IMR-90 (cell line): ENCODE measurements around the gene PCBP3. TPM values are rescaled to one million over a fixed set of nuclear protein-coding genes. Genes with fewer than 3 reads are reported as not detected.

Experiments
- ATAC-seq: fragments of 200-7000 bp; cut with Tn5 transposase; 2 replicates; pipeline ENCODE4 v1.9.1; 2020; ENCODE audit warnings: low read depth, mild to moderate bottlenecking, moderate library complexity
- BruUV-seq: library from RNA; stranded (reverse); fragments of 400-500 nt; replicated peaks from 2 replicates; lab custom pipeline; 2021; lab: Mats Ljungman, UMichigan
- CTCF ChIA-PET: fragments of 300-600 bp; formaldehyde crosslinking; extraction: SDS; loops from one replicate; lab custom pipeline; 2021; ENCODE audit warnings: antibody characterized with exemption; lab: Yijun Ruan, JAX
- POLR2A ChIA-PET: fragments of 300-600 bp; sonication (Branson Sonifier 250); formaldehyde crosslinking; loops from one replicate; lab custom pipeline; 2022; ENCODE audit warnings: antibody characterized with exemption; ENCODE audit not compliant: unreplicated experiment; lab: Charles Lee
- DNase-seq: peaks from one replicate; pipeline ENCODE4 v3.0.0; 2013
- H2AFZ ChIP-seq: replicated peaks from 2 replicates; pipeline ENCODE3; 2013; ENCODE audit warnings: low read length, mild to moderate bottlenecking; ENCODE audit not compliant: poor library complexity
- H2AK5ac ChIP-seq: 2 replicates; pipeline ENCODE4 v1.6.1; 2013; ENCODE audit warnings: low read depth, low read length, inconsistent platforms
- H2AK9ac ChIP-seq: replicated peaks from 2 replicates; pipeline ENCODE3; 2013; ENCODE audit warnings: mild to moderate bottlenecking, low read depth, low read length, moderate library complexity; ENCODE audit not compliant: poor library complexity
- H2BK120ac ChIP-seq: 2 replicates; pipeline ENCODE4 v1.6.1; 2013; ENCODE audit warnings: low read depth, low read length, inconsistent platforms
- H2BK15ac ChIP-seq: 3 replicates; pipeline ENCODE4 v1.6.1; 2013; ENCODE audit warnings: low read depth, low read length, inconsistent platforms
- H2BK20ac ChIP-seq: 2 replicates; pipeline ENCODE4 v1.6.1; 2013; ENCODE audit warnings: low read depth, mild to moderate bottlenecking, inconsistent platforms, low read length, moderate library complexity
- H2BK5ac ChIP-seq: 2 replicates; pipeline ENCODE4 v1.6.1; 2013; ENCODE audit warnings: mild to moderate bottlenecking, low read depth, low read length, inconsistent platforms; ENCODE audit not compliant: poor library complexity, severe bottlenecking
- H3K14ac ChIP-seq: replicated peaks from 2 replicates; pipeline ENCODE4 v1.6.1; 2013; ENCODE audit warnings: low read depth, low read length, inconsistent platforms
- H3K18ac ChIP-seq: 2 replicates; pipeline ENCODE4 v1.6.1; 2013; ENCODE audit warnings: low read depth, low read length, control low read depth
- H3K23ac ChIP-seq: 2 replicates; pipeline ENCODE4 v1.6.1; 2013; ENCODE audit warnings: low read depth, low read length, inconsistent platforms
- H3K27ac ChIP-seq: 2 replicates; pipeline ENCODE4 v1.5.1; 2013; ENCODE audit warnings: mild to moderate bottlenecking, control low read depth, low read length; ENCODE audit not compliant: insufficient read depth
- H3K27me3 ChIP-seq: 2 replicates; pipeline ENCODE4 v1.6.1; 2013; ENCODE audit warnings: low read length; ENCODE audit not compliant: control insufficient read depth, insufficient read depth
- H3K36me3 ChIP-seq: 2 replicates; pipeline ENCODE4 v1.6.1; 2013; ENCODE audit warnings: low read length, mixed read lengths; ENCODE audit not compliant: control insufficient read depth, insufficient read depth
- H3K4ac ChIP-seq: 2 replicates; pipeline ENCODE4 v1.6.1; 2013; ENCODE audit warnings: low read depth, low read length, inconsistent platforms
- H3K4me1 ChIP-seq: 2 replicates; pipeline ENCODE4 v1.6.1; 2013; ENCODE audit warnings: low read length, mixed read lengths; ENCODE audit not compliant: control insufficient read depth, insufficient read depth
- H3K4me2 ChIP-seq: 2 replicates; pipeline ENCODE4 v1.6.1; 2013; ENCODE audit warnings: low read depth, mild to moderate bottlenecking, control low read depth, low read length, moderate library complexity
- H3K4me3 ChIP-seq: 2 replicates; pipeline ENCODE4 v1.5.1; 2013; ENCODE audit warnings: low read depth, mild to moderate bottlenecking, control low read depth, low read length, moderate library complexity; ENCODE audit not compliant: insufficient read depth
- H3K56ac ChIP-seq: 2 replicates; pipeline ENCODE4 v1.6.1; 2013; ENCODE audit warnings: low read length, inconsistent platforms; ENCODE audit not compliant: insufficient read depth; ENCODE audit errors: extremely low read depth
- H3K79me1 ChIP-seq, 2 experiments: 2 replicates each; pipeline ENCODE4 v1.6.1; 2013; ENCODE audit warnings: low read length in 2 of 2, inconsistent platforms in 1 of 2, low read depth in 1 of 2
- H3K9ac ChIP-seq: 2 replicates; pipeline ENCODE4 v1.6.1; 2013; ENCODE audit warnings: low read depth, low read length, control low read depth
- H3K9me1 ChIP-seq: 2 replicates; pipeline ENCODE4 v1.6.1; 2013; ENCODE audit warnings: low read length, inconsistent platforms; ENCODE audit not compliant: insufficient read depth
- H3K9me3 ChIP-seq: 2 replicates; pipeline ENCODE4 v1.6.1; 2013; ENCODE audit warnings: low read length; ENCODE audit not compliant: control insufficient read depth, insufficient read depth
- H4K20me1 ChIP-seq: 2 replicates; pipeline ENCODE4 v1.6.1; 2013; ENCODE audit warnings: low read length, inconsistent platforms; ENCODE audit not compliant: insufficient read depth
- H4K5ac ChIP-seq: 2 replicates; pipeline ENCODE4 v1.6.1; 2013; ENCODE audit warnings: mild to moderate bottlenecking, low read depth, low read length, control low read depth
- H4K8ac ChIP-seq, 2 experiments: 2 replicates each; pipeline ENCODE4 v1.6.1; 2013; ENCODE audit warnings: low read depth in 2 of 2, low read length in 2 of 2, control low read depth in 1 of 2, inconsistent platforms in 1 of 2
- H4K91ac ChIP-seq: 2 replicates; pipeline ENCODE4 v1.6.1; 2013; ENCODE audit warnings: low read depth, low read length, inconsistent platforms; ENCODE audit not compliant: insufficient read depth
- MAZ ChIP-seq: IDR thresholded peaks from 2 replicates; pipeline ENCODE4 v1.6.1; 2012; ENCODE audit warnings: low read depth, mild to moderate bottlenecking, low read length, improper control_type of control experiment, moderate library complexity, borderline replicate concordance
- MXI1 ChIP-seq: IDR thresholded peaks from 2 replicates; pipeline ENCODE4 v1.6.1; 2012; ENCODE audit warnings: low read depth, mild to moderate bottlenecking, low read length, moderate library complexity, borderline replicate concordance
- SMC3 ChIP-seq: fragments of 150-350 bp; IDR thresholded peaks from 2 replicates; pipeline ENCODE4 v1.6.1; 2016; ENCODE audit warnings: low read depth, mild to moderate bottlenecking, antibody characterized with exemption, low read length, moderate library complexity
- WGBS, 2 experiments: methylation state at CpG; one replicate each; pipeline versions ENCODE4 v1.1.5 to v1.1.7; 2013; ENCODE audit warnings: missing lambda C conversion rate in 2 of 2; ENCODE audit not compliant: insufficient read length in 1 of 2; ENCODE audit errors: extremely low coverage in 2 of 2; 5-methylcytosine and 5-hydroxymethylcytosine counted together
- dilution Hi-C: fragments of 300-500 bp; cut with HindIII; formaldehyde crosslinking; loops from one replicate; pipeline ENCODE4 v1.14.3; 2018; ENCODE audit warnings: low sequenced_read_pairs; ENCODE audit not compliant: unreplicated experiment
- in situ Hi-C: fragments of 300-500 bp; cut with MboI; formaldehyde crosslinking; loops from 3 replicates; pipeline ENCODE4 v1.14.3; 2019; ENCODE audit warnings: low sequenced_read_pairs, inconsistent platforms, mixed read lengths
- intact Hi-C: fragments of 100-400 bp; cut with micrococcal nuclease; formaldehyde crosslinking; loops from 2 replicates; pipeline ENCODE4 v1.10.0; 2022
- polyA plus RNA-seq, 3 experiments: library from polyadenylated mRNA; depleted of rRNA; stranded (reverse); fragments of >200 nt; gene quantifications; 2 replicates each; pipeline ENCODE4 v1.2.3, GENCODE V29; 2012; ENCODE audit warnings: low replicate concordance in 1 of 3
- total RNA-seq: library from RNA; depleted of rRNA; stranded (reverse); fragments of >200 nt; gene quantifications from 2 replicates; pipeline ENCODE4 v1.2.3, GENCODE V29; 2012

Gene PCBP3
- total and polyA plus RNA-seq, 2 of the 4 experiments (the other 2 are of a cell fraction), result 2.9 to 3.9 TPM

- H3K4me3 ChIP-seq, result peak overlapping the region; percentile 72
- H3K79me1 ChIP-seq, result peaks cover 4 to 14% of the 10 kb centered on the region in 2 experiments; a peak in 2 of 4 replicates
- H3K56ac ChIP-seq, result no peak overlapping the region
- H4K20me1 ChIP-seq, result peaks cover 8% of the 10 kb centered on the region; the same call in 1 of the 2 replicates
- dilution Hi-C loops (no loop called here), in situ Hi-C loops (no loop called here), intact Hi-C loops (loop anchor here (5.0 kb wide), 2 partner anchors 87 to 173 kb away; no protein-coding TSS in a partner anchor)
- peak overlapping the region; percentile 40; the same call in 1 of the 2 replicates for H3K9ac ChIP-seq
- H4K91ac ChIP-seq, result no peak overlapping the region
- POLR2A ChIA-PET, result no interaction called here
- no peak overlapping the region for H2BK5ac ChIP-seq
- peak overlapping the region; percentile 80 for H2AFZ ChIP-seq
- no peak overlapping the region for H2BK15ac ChIP-seq
- H3K4ac ChIP-seq, result no peak overlapping the region
- no peaks in the 10 kb centered on the region for H3K9me1 ChIP-seq
- no peak overlapping the region for H4K8ac ChIP-seq
- no TSS peak for BruUV-seq
- peaks cover 5% of the 10 kb centered on the region; the same call in 1 of the 2 replicates for H3K27me3 ChIP-seq
- H2BK120ac ChIP-seq, result no peak overlapping the region
- H3K36me3 ChIP-seq, result no peaks in the 10 kb centered on the region
- no peak overlapping the region for H3K18ac ChIP-seq
- DNase-seq, result no peak
- no peak overlapping the region for H3K14ac ChIP-seq
- no peak overlapping the region; the same call in 1 of the 2 replicates for H3K27ac ChIP-seq
- no peak overlapping the region for H2AK9ac ChIP-seq
- ATAC-seq, result no peak
- no peaks in the 10 kb centered on the region for H3K9me3 ChIP-seq
- no peak overlapping the region for H2BK20ac ChIP-seq
- no peak overlapping the region for H4K5ac ChIP-seq
- H3K23ac ChIP-seq, result no peak overlapping the region
- no peaks in the 10 kb centered on the region for H3K4me1 ChIP-seq
- TF ChIP-seq SMC3 (no peak), MXI1 (0 out of 2 replicates have a peak, but pooled peaks have one; percentile 32), MAZ (peak; percentile 13; the same call in 1 of the 2 replicates)
- peak overlapping the region; percentile 81 for H3K4me2 ChIP-seq
- CTCF ChIA-PET, result interaction anchor here (0.5 kb wide), 1 partner anchor 119 kb away, joined by 6 read pairs; no protein-coding TSS in a partner anchor
- H2AK5ac ChIP-seq, result no peak overlapping the region
- 60% methylated on average over 1 of the region's 56 CpGs; no CpG with 5 or more reads in 1 of the 2 experiments for WGBS, 2 experiments
Measured at GRCh38 chr21:45644041-45644906, 749 bp downstream of the PCBP3 start.
